Measurements from ENCODE around the gene ENO3.

ENO3 gene

GRCh38 chr17:4994081-4994595 lies 43.2 kb downstream of the ENO3 start:
- DNase-seq (no peak), ATAC-seq (no peak)
- Mint-ChIP-seq H3K4me1 (peaks cover 22% of the 10 kb centered on the region), H3K27me3 (no peaks in the 10 kb centered on the region), H3K27ac (no peak overlapping the region), H3K36me3 (ENCODE audit: low read depth) (peaks cover 8% of the 10 kb centered on the region), H3K4me3 (no peak overlapping the region), H3K9me3 (no peaks in the 10 kb centered on the region)

- DNase-seq: peak; percentile 91
- peak within 1 kb of the TSS; percentile 79 for H3K4me3 Mint-ChIP-seq
- ATAC-seq: peak; percentile 88
- H3K4me1 Mint-ChIP-seq: peaks cover 18% of the 10 kb centered on the region
- H3K9me3 Mint-ChIP-seq: no peaks in the 10 kb centered on the region
- H3K36me3 Mint-ChIP-seq (ENCODE audit: low read depth): peaks cover 7% of the 10 kb centered on the region
- no peaks in the 10 kb centered on the region for H3K27me3 Mint-ChIP-seq
- peak within 1 kb of the TSS; percentile 48 for H3K27ac Mint-ChIP-seq
Observed at GRCh38 chr17:4997302-4998026, 46.5 kb downstream of the ENO3 start, which contains the start of the genes INCA1 and KIF1C. TSS of gene INCA1 (minus strand) at chr17:4997522. CDS start at chr17:4994437, 3,085 bp downstream. TSS of gene KIF1C (plus strand) at chr17:4997950. CDS start at chr17:5000247, 2,297 bp downstream.

GRCh38 chr17:4998027-4998731 lies 47.3 kb downstream of the ENO3 start:
- Mint-ChIP-seq H3K36me3 (ENCODE audit: low read depth) (peaks cover 7% of the 10 kb centered on the region), H3K4me1 (peaks cover 18% of the 10 kb centered on the region), H3K27me3 (no peaks in the 10 kb centered on the region), H3K4me3 (peak overlapping the region; percentile 79), H3K27ac (no peak overlapping the region), H3K9me3 (no peaks in the 10 kb centered on the region)
- DNase-seq (no peak), ATAC-seq (peak; percentile 2)

- peak overlapping the region; percentile 79 for H3K4me3 Mint-ChIP-seq
- DNase-seq (no peak), ATAC-seq (no peak)
- H3K9me3 Mint-ChIP-seq: no peaks in the 10 kb centered on the region
- H3K27me3 Mint-ChIP-seq: no peaks in the 10 kb centered on the region
- peak overlapping the region; percentile 64 for H3K27ac Mint-ChIP-seq
- peaks cover 7% of the 10 kb centered on the region for H3K36me3 Mint-ChIP-seq (ENCODE audit: low read depth)
- peaks cover 18% of the 10 kb centered on the region for H3K4me1 Mint-ChIP-seq
Observed at GRCh38 chr17:4998732-4999429, 48.0 kb downstream of the ENO3 start.

GRCh38 chr17:4999430-5000093 lies 48.6 kb downstream of the ENO3 start:
- Mint-ChIP-seq H3K27ac (peak overlapping the region; percentile 64), H3K4me3 (peak overlapping the region; percentile 79), H3K4me1 (peaks cover 18% of the 10 kb centered on the region), H3K36me3 (ENCODE audit: low read depth) (peaks cover 14% of the 10 kb centered on the region), H3K9me3 (no peaks in the 10 kb centered on the region), H3K27me3 (no peaks in the 10 kb centered on the region)
- ATAC-seq: no peak
- no peak for DNase-seq

- ATAC-seq (no peak), DNase-seq (no peak)
- Mint-ChIP-seq H3K36me3 (ENCODE audit: low read depth) (peaks cover 21% of the 10 kb centered on the region), H3K27ac (no peak overlapping the region), H3K27me3 (no peaks in the 10 kb centered on the region), H3K9me3 (no peaks in the 10 kb centered on the region), H3K4me1 (peaks cover 15% of the 10 kb centered on the region), H3K4me3 (no peak overlapping the region)
Observed at GRCh38 chr17:5000237-5000639, 49.3 kb downstream of the ENO3 start.

GRCh38 chr17:5002121-5002788 lies 51.3 kb downstream of the ENO3 start:
- Mint-ChIP-seq H3K27ac (no peak overlapping the region), H3K4me3 (no peak overlapping the region), H3K4me1 (peaks cover 9% of the 10 kb centered on the region), H3K9me3 (no peaks in the 10 kb centered on the region), H3K27me3 (no peaks in the 10 kb centered on the region), H3K36me3 (ENCODE audit: low read depth) (peaks cover 27% of the 10 kb centered on the region)
- no peak for ATAC-seq
- DNase-seq: no peak

GRCh38 chr17:5003214-5003867 lies 52.4 kb downstream of the ENO3 start:
- Mint-ChIP-seq H3K4me1 (peaks cover 9% of the 10 kb centered on the region), H3K9me3 (no peaks in the 10 kb centered on the region), H3K27ac (no peak overlapping the region), H3K4me3 (no peak overlapping the region), H3K36me3 (ENCODE audit: low read depth) (peaks cover 33% of the 10 kb centered on the region), H3K27me3 (no peaks in the 10 kb centered on the region)
- no peak for DNase-seq
- no peak for ATAC-seq
